GM21717 (cell line): ENCODE measurements around the gene TEC.

Experiments used
- ATAC-seq: cut with Tn5 transposase; IDR thresholded peaks from one replicate; pipeline ENCODE4 v1.9.1; 2021; ENCODE audit warnings: mild to moderate bottlenecking, moderate library complexity; ENCODE audit not compliant: unreplicated experiment

TEC gene

GRCh38 chr4:48270523-48270897, 872 bp upstream of the TEC start:
- ATAC-seq: no peak

GRCh38 chr4:48269861-48270522, 354 bp upstream of the TEC start:
- peak; percentile 81 for ATAC-seq

- no peak for ATAC-seq
Observed at GRCh38 chr4:48267574-48267973, 2.1 kb downstream of the TEC start.

GRCh38 chr4:48266781-48267180, 2.9 kb downstream of the TEC start:
- ATAC-seq: no peak

GRCh38 chr4:48262926-48263325, 6.7 kb downstream of the TEC start:
- ATAC-seq: no peak

- no peak for ATAC-seq
Observed at GRCh38 chr4:48262484-48262883, 7.2 kb downstream of the TEC start.

- no peak for ATAC-seq
Observed at GRCh38 chr4:48261281-48261680, 8.4 kb downstream of the TEC start.

GRCh38 chr4:48259748-48260147, 9.9 kb downstream of the TEC start:
- ATAC-seq: no peak

- ATAC-seq: no peak
Observed at GRCh38 chr4:48258845-48259397, 10.7 kb downstream of the TEC start.

GRCh38 chr4:48255959-48256342, 13.7 kb downstream of the TEC start:
- no peak for ATAC-seq

GRCh38 chr4:48255072-48255958, 14.3 kb downstream of the TEC start:
- no peak for ATAC-seq

GRCh38 chr4:48254381-48255071, 15.1 kb downstream of the TEC start:
- no peak for ATAC-seq

- no peak for ATAC-seq
Observed at GRCh38 chr4:48252313-48252712, 17.3 kb downstream of the TEC start.

GRCh38 chr4:48250980-48251379, 18.7 kb downstream of the TEC start:
- ATAC-seq: no peak

- ATAC-seq: no peak
Observed at GRCh38 chr4:48250343-48250742, 19.3 kb downstream of the TEC start.

- ATAC-seq: no peak
Observed at GRCh38 chr4:48249378-48249777, 20.3 kb downstream of the TEC start.

- no peak for ATAC-seq
Observed at GRCh38 chr4:48248559-48248953, 21.1 kb downstream of the TEC start.

GRCh38 chr4:48247878-48248558, 21.6 kb downstream of the TEC start:
- ATAC-seq: peak; percentile 50

GRCh38 chr4:48247142-48247877, 22.3 kb downstream of the TEC start:
- no peak for ATAC-seq

- no peak for ATAC-seq
Observed at GRCh38 chr4:48244665-48245064, 25.0 kb downstream of the TEC start.
